GM04504 (cell line): ENCODE measurements around the gene CNTNAP2.

Source experiments
- DNase-seq: peaks from one replicate; pipeline ENCODE4 v3.0.0-alpha.2; 2012; ENCODE audit warnings: low read depth

The CNTNAP2 gene

DNA sequence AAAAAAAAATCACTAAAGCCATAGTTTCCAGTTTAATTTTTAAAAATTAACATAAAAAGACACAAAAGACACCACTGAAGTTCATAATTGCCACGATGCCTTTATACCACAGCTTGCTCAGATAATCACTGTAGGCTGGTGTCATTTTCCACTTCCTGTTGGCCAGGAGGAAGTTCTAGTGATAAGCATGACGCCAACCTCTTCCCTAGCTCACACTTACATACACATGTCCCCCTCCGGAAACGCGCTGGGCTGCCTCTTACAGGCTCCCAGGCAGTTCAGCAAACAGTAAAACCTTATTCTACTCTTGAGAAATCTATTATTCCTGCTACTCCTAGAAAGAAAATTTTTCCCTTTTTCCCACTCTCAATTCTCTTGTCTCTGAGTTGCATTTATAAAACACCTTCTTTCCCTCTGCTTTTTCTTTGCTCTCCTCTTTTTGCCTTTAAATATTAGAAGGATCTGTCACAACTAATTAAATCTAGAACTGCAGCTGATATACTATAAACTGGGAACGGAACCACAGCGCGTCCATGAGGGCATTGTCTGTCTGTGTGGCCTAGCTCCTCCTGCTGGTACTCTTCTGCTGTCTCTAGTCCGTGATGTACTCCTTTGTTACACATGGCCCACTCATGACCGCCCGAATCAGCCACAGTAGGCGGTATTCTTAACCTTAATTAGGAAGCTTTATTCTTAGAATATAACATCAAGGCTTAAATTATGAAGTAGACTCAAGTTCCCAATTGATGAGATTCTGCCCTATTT, 664.9 kb downstream of the CNTNAP2 start:
- no peak for DNase-seq

DNA sequence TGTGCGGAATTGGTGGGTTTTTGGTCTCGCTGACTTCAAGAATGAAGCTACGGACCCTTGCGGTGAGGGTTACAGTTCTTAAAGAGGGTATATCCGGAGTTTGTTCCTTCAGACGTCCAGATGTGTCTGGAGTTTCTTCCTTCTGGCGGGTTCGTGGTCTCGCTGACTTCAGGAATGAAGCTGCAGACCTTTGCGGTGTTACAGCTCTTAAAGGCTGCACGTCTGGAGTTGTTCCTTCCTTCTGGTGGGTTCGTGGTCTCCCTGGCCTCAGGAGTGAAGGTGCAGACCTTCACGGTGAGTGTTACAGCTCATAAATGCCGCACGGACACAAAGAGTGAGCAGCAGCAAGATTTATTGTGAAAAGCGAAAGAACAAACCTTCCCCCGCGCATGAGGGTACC, 670.7 kb downstream of the CNTNAP2 start:
- no peak for DNase-seq

DNA sequence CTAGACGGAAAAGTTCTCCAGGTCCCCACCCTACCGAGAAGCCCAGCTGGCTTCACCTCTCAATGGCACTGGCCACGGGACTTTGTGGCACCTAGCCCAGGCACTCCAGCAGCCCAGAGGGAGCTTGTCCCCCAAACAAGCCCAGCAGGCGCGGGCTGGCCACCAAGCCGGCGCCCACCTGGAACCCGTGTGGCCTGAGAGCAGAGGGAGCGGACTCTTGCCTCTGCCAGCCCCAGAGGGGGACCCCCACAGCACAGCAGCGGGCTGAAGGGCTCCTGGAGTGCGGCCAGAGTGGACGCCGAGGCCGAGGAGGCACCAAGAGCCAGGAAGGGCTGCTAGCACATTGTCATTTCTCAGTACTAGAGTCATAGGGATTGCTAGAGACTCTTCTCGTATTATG, 671.4 kb downstream of the CNTNAP2 start:
- no peak for DNase-seq

DNA sequence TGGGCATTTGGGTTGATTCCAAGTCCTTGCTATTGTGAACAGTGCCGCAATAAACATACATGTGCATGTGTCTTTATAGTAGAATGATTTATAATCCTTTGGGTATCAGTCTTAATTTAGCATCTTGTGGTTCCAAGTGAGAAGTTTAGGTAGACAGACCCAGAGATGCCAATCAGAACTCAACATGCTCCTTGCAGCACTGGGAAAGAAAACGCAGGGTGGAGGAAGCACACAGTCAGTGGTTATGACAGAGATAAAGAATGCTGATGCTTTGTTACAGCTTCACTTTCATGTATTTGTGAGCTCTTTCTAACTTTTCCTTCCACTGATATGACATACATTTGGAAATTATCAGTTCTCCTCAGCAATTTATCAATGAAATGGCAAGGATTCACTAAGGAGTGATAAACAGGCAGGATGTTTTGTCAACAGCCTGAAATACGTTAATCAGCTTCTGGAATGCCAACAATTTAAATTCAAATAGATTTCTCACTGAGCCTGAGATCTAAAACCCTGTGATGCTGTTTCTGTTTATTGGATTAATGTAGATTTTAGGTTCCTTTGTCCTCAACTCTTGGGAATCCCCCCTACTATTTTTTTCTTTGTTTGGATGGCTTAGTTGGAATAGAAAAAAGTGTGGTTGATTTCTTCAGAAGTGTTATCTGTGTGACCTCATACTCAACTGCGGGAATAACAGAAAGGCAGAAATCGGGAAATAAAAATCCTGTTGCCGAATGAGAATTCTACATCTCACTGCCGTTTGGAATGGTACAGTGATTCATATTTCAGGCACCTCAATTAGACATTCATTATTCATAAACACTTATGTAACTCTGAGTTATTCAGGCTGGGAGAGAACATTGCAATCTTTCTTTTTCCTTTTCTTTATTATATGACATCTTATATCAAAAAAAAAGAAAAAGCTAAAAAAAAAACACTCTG, 675.0 kb downstream of the CNTNAP2 start:
- no peak for DNase-seq

DNA sequence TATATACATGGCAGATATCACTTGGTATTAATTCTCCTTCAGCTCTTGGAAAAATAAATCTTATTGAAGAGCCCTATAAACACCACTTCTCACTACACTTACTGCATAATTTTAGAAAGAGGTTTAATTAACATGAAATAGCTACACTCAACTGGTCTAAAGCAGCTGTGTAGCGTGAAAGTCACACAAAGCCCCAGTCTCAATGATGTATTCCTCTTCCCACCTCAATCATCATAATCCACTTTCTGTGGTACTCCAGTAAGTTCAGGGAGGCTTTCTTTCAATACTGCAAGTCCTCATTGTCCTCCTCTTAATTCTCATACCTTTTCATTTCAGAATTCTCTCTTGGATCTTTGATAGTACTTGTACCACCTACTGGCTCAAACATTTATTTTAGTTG, 688.0 kb downstream of the CNTNAP2 start:
- DNase-seq, result no peak

DNA sequence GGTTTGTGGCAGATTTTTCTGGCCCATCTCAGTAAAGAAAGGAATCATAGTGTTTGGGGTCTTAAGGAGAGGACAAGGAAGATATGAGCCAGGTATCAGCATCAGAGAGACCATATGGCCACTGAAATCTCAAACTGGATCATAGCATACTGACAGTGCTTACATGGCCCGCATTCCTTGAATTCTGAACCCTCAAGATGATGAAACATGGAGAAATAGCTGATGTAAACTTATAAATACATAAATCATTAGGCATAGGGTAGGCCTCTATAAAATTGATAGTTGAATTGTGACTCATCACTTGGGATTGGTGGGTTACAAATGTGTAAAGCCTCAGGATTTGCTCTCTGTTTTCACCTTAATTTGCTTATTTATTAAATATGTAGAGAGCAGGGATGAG, 688.5 kb downstream of the CNTNAP2 start:
- no peak for DNase-seq

DNA sequence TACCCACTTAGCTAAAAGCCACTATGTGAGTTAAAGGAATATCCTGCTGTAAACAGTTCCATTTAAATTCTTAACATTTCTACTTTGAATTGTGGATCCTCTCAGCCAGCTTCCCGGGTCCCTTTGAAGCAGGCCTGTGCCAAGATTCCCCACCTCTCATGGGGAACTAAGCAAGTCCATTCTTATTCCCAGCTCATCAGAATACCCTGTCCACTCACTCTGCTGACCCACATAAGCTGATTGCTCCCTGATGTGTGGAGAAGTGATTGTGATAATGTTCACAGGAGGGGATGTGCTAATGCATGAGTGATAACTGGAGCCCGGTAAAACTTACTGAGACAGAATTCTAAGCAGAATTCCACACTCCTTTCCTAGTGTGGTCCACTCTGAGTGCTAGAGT, 709.7 kb downstream of the CNTNAP2 start:
- no peak for DNase-seq

DNA sequence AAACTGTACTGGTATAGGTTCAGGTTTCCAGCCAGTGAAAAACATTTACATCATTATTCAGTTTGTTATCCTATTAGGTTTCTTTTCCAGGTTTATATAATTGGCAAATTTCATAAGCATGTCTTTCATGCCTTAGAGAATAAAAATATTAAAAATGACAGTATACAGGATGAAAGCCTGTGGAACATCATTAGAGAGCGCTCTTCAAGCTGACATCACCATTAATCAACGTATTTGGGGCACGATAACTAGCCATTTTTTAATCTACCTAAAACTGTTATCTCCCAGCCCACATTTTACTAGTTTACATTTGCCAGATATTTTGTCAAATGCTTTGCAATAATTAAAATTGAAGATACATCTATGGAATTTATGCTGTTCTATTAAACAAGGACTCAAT, 714.1 kb downstream of the CNTNAP2 start:
- no peak for DNase-seq

DNA sequence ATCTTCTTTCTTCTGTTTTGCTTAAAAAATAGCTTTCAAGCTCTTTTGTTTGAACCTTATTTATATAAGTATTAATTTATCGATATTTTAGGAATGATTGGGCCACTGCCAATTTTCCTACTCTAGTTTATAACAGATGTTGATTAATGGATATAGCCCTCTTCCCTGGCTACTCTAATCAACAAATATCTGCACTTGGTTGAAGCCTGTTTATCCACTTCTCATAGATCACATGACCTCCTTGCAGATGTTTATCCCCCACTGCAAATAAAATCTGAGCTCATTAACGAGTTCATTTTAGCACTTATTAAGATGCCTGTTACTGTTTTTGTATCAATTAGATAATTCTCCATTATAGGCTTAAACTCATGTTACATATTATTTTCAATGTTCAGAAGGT, 715.3 kb downstream of the CNTNAP2 start:
- DNase-seq, result no peak

DNA sequence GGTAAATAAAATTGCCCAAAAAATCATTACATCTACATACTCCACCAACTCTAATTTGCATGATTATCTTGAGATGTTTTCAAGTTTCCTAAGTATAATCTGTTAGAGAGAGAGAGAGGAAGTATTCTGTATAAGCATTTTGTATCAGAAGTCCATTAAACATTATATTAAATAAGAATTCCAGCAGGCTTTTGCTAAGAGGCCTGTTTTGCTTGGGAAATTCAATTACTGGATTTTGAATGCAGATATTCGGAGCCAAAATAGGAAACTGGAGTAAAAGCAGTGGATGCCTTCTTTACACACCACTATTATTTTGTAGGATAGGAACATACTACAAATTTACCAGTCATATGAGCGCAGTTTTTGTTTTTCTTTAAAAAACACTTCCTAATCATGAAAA, 727.8 kb downstream of the CNTNAP2 start:
- no peak for DNase-seq

DNA sequence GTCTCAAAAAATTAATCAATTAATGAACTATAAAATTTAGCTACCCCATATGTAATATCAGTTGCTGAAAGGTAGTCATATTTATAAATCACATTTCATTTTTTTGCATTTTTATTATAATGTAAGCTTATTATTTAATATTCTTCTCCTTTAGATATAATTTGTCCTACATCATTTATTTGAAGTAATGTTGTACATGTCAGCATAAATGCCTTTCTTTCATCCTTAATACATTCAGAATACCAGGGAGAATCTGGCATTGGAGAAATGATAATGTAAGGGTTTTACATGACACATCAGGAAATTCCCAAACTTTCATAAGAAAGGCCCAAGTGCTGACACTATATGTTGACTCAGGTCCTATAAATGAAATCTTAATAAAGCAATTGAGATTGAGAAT, 742.1 kb downstream of the CNTNAP2 start:
- DNase-seq, result no peak

DNA sequence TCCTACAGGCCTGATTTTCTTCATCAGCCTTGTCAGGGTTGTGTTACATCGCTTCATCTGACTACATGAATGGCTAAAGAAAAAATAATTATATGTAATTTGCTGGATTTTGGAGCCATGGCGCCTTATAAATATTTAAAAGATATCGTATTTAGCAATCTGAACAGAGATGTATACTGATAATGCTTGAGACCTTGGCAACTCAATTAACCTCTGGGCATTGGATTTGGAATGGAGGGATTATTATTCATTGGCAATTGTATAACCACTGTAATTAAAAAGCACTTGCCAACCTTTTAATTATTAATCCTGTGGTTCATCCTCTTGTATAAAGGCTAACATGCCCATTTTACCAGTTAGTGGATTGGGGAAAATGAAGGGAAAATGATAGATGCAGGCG, 745.1 kb downstream of the CNTNAP2 start:
- DNase-seq, result no peak

DNA sequence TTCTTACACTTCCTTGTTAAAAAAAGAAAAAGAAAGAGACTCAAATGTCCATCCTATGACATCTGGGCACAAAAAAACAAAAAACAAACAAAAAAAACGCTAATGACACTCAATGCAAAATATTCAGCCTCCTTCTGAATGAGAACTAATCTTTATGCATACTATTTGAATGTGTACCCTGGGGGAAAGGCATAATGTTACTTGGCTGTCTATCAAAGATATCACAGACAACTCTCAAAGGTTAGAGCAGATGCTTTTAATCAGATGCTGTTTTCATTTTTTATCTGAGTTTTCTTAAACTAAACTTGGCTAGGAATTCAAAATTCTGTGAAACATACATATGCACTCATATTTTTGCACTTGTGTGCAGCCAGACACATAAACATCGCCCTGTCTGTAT, 745.8 kb downstream of the CNTNAP2 start:
- no peak for DNase-seq

DNA sequence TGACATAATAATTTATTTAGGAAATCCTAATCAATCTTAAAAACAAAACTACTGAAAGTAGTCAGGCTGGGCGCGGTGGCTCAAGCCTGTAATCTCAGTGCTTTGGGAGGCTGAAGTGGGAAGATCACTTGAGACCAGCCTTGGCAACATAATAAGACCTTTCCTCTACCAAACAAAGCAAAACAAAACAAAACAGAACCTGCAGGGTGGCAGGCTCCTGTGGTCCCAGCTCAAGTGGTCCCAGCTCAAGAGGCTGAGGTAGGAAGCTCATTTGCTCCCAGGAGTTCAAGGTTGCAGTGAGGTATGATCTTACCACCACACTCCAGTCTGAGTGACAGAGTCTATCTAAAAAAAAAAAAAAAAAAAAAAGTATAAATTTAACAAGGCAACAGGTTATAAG, 748.0 kb downstream of the CNTNAP2 start:
- no peak for DNase-seq

DNA sequence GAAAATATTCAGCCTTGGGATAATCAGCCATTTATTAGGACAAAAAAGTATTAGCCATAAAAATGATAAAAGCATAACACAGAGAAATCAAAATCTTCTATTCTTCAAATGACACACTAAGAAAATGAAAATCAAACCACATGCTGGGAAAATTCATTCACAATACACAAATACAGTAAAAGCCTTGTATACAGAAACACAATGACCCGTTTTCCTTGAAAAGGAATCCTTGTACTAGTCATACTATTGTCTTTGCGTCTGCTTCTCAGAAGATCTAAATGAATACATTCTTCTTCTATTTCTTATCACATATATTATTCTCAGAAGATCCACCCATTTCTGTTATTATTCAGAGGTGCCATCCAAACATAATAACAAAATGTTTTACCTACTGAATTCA, 749.1 kb downstream of the CNTNAP2 start:
- DNase-seq, result no peak

DNA sequence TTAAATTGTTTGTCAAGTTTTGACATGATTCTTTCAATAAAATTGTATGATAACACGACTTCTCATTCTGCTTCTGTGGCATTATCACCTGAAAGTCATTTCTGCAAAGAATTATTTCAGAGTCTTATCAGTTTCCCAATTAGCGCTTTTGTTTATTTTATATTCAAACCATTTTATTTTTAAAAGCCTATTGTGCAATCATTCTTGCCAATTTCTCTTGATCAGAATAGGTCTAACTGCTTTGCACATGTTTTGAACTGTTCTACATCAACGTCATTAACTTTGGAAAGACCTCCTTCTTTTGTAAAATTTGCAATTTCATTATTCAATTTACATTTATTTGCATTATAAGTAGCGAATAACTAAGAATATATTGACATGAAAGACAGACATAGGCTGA, 758.1 kb downstream of the CNTNAP2 start:
- no peak for DNase-seq

DNA sequence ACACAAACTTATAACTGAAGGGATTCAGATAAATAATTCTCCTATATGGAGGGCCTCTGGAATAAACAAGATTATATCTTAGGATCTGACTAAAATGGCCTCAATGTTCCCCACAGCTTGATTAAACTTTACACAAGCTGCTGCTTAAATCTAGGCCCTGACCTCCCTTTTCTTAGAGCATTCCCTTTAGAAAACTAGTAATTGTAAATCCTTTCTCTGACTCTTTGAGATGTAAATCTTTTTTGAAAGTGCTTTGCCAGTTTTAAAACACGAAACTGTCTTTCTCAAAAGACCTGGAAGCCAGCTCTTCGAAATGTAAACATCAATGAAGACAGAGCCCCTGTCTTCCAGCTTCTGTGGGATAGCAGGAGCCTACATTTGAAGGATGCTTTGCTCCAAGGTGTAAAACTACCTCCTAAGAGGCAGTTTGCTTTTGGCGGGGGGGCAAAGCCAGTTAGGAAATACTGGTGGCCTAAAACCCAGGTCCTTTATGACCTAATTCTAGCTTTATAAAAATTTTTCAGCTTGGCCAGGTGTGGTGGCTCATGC, 758.7 kb downstream of the CNTNAP2 start:
- DNase-seq, result no peak

DNA sequence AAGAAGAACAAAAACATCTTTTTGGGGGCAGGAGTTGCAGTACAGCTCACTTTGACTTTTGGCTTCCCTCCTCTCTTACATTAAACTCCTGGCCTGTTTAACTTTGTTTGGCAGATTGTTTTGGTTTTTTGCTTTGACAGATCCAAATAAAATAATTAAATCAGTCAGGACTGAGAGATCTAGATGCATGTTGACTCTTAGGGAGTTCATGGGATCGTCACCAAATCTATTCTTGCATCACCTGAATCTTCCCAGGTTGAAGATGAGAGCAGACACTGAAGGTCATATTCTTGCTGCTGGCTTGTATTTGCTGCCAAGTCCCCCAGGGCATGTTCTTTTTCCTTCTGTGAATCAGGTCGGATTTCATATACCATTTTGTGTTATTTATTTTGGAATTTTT, 759.4 kb downstream of the CNTNAP2 start:
- no peak for DNase-seq

DNA sequence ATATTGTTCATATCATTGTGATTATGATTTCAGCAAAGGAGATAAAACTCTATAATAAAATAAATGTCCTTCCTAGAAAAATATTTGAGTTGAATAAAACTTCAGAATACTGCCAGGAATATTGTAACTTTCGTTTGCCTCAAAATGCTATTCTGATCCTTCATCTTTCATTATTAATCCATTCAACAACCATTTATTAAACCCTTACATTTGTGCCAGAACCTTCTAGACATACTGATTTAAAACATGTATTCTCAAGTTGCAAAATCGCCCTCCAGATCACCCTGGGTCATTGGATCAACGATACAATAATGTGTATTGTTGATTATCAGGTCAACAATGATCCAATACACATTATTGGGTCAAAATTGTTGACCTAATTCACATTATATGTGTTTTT, 759.8 kb downstream of the CNTNAP2 start:
- DNase-seq, result no peak

DNA sequence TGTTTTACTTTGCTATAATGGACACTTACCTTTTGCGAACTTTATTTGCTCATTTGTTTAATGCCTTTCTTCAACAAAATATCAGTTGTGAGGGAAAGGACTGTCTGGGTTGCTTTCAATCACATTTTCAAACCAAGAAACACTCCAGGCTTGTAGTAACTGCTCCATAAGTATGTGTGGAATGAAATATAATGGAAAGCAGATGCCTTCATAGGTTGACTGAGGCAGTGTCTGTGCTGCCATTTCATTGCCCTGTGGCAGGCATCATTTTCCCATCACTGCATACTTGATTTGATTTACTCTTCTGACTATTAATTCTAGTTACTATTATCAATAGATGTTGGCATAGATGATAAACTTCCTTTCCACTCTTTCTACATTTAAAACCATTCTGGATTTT, 762.3 kb downstream of the CNTNAP2 start:
- no peak for DNase-seq

DNA sequence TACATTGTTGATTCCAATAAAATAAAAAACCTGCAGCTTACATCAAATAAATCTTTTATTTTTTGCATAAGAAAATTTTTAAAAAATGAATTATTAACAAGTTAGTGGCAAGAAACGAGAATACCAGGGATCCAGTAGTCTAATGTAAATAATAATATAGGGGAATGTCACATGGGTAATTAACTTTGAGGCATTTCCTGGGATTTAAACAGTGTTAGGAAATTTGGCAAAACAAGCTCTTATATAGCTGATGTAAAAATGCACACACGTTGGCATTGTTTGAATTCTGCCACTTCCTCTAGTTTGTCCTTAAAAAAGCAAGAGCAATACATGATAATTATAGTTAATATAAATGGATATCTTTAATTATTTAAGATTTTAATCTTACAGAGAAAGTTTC, 768.6 kb downstream of the CNTNAP2 start:
- DNase-seq, result no peak

DNA sequence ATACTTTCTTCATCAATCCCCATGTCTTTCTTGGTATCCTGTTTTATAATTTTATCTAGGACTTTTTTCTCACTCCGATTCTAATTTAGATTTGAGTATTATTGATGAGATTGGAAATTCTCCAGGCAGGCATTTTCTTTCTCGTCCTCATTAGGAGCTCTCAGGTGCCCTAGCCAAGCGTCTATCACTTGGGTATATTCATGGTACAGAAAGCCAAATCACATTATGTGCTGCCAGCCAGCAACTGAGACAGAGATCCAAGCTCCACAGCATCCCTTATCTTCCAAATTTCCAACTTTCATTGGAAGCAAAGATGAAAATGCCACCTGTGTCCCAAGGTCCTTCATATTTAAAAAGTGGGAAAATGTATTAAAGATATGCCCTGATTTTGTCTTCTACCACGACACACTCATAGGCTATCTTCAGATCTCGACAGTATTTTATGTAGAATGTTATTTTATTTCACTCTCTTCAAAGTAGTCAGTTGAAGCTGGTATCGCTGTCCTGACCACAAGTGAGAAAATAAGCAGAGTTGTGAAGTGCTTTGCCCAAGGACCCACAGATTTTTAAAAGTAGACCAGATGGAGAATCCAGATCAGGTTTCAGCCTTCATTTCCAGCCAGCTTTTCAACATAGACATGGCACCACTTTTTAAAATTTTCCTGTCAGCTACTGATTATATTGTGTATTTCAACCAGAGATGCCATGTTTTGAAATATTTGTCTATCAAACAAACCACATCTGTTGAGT, 773.4 kb downstream of the CNTNAP2 start:
- no peak for DNase-seq
